Smooth muscle cell (in vitro differentiated cells): ENCODE results near the gene NAT16. TPM values are rescaled to one million over a fixed set of nuclear protein-coding genes. Genes with fewer than 3 reads are reported as not detected.

Experiments used
- DNase-seq: peaks from one replicate; lab custom pipeline; 2025; ENCODE audit not compliant: unreplicated experiment; lab: John Stamatoyannopoulos, UW
- H2AFZ ChIP-seq: fragments of 200-600 bp; sonication (generic); 2 replicates; pipeline ENCODE4 v1.6.0; 2016; ENCODE audit warnings: antibody characterized with exemption, low read depth, mild to moderate bottlenecking
- H3F3A ChIP-seq: fragments of 200-600 bp; sonication (generic); 2 replicates; pipeline ENCODE4 v1.6.0; 2017; ENCODE audit warnings: antibody characterized with exemption, low read depth
- H3K27ac ChIP-seq: fragments of 200-600 bp; sonication (generic); 2 replicates; pipeline ENCODE4 v1.5.1; 2016; ENCODE audit warnings: low read depth, mild to moderate bottlenecking
- H3K27me3 ChIP-seq: fragments of 200-600 bp; sonication (generic); 2 replicates; pipeline ENCODE4 v1.6.1; 2016; ENCODE audit warnings: low read depth, mild to moderate bottlenecking
- H3K36me3 ChIP-seq: fragments of 200-600 bp; sonication (generic); 2 replicates; pipeline ENCODE4 v1.5.1; 2016; ENCODE audit warnings: low read depth
- H3K4me1 ChIP-seq: fragments of 200-600 bp; sonication (generic); 2 replicates; pipeline ENCODE4 v1.5.1; 2016; ENCODE audit warnings: low read depth
- H3K4me2 ChIP-seq: fragments of 200-600 bp; sonication (generic); 2 replicates; pipeline ENCODE4 v1.6.0; 2016; ENCODE audit warnings: mild to moderate bottlenecking
- H3K4me3 ChIP-seq: fragments of 200-600 bp; sonication (generic); 2 replicates; pipeline ENCODE4 v1.5.1; 2016; ENCODE audit warnings: mild to moderate bottlenecking
- H3K79me2 ChIP-seq: fragments of 200-600 bp; sonication (generic); 2 replicates; pipeline ENCODE4 v1.6.0; 2016; ENCODE audit warnings: low read depth, mild to moderate bottlenecking
- H3K9ac ChIP-seq: fragments of 200-600 bp; sonication (generic); 2 replicates; pipeline ENCODE4 v1.6.0; 2016; ENCODE audit warnings: low read depth
- H3K9me3 ChIP-seq: fragments of 200-600 bp; sonication (generic); replicated peaks from 2 replicates; pipeline ENCODE4 v1.5.1; 2016; ENCODE audit warnings: low read depth
- H4K20me1 ChIP-seq: fragments of 200-600 bp; sonication (generic); 2 replicates; pipeline ENCODE4 v1.6.0; 2016; ENCODE audit warnings: low read depth
- CTCF ChIP-seq: fragments of 200-600 bp; sonication (generic); IDR thresholded peaks from 2 replicates; pipeline ENCODE4 v1.5.1; 2017; ENCODE audit warnings: borderline replicate concordance, mild to moderate bottlenecking, antibody characterized with exemption; ENCODE audit not compliant: insufficient read depth, poor library complexity, severe bottlenecking
- WGBS: methylation state at CpG from one replicate; pipeline ENCODE4 v1.1.7; 2016; ENCODE audit warnings: low lambda C conversion rate; 5-methylcytosine and 5-hydroxymethylcytosine counted together
- polyA plus RNA-seq: library from polyadenylated mRNA; unstranded; fragments of >200 nt; fragmentation: Nextera tagmentation; extraction: Ambion mirVana; gene quantifications from 2 replicates; pipeline ENCODE4 v1.2.1, GENCODE V29; 2016
- total RNA-seq: library from RNA; depleted of rRNA; stranded (reverse); fragments of >200 nt; gene quantifications from 2 replicates; pipeline ENCODE4 v1.2.3, GENCODE V29; 2014

The NAT16 gene
- total RNA-seq: not detected in 2 replicates
- polyA plus RNA-seq: not detected in 2 replicates

DNA sequence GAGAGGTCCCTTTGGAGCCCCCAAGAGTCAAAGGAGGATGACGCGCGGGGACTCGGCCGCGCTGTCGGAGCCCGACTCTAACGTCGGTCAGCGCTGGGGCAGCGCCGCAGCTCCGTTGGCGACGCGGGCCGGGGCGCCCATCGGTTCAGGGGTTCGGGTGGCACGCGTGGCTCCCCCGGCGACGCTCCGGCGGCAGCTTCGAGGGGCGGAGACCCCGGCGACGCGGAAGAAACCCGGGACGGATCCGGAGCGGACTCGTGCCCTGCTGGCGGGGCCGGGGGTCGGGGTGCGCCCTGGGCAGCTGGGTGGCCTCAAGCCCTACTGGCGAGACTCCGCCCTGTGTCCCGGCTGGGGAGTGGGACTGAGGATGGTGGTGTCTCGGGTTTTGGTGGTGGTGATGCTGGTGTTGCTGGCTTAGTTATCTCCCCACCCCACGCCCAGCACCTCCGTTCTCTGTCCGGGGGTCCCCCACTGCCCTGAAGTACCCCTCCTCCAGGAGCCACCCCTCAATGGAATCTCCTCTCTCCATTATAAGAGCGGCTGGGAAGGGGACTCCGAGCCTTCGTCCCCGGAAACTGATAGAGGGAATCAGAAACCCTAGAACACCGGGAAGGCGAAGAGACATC is at the start of gene NAT16:
Gene NAT16, minus strand, starts transcription at position 164 of the 626 bp plus-strand sequence. CDS start 5,486 bp downstream, outside the sequence.
- H2AFZ ChIP-seq: no peak within 1 kb of the TSS
- H3F3A ChIP-seq: peaks cover 8% of the 10 kb centered on the region
- H3K4me2 ChIP-seq: peak within 1 kb of the TSS; percentile 59
- H3K9ac ChIP-seq: no peak within 1 kb of the TSS
- 10% methylated on average over 55 of the region's 56 CpGs for WGBS
- H3K4me3 ChIP-seq: peak within 1 kb of the TSS; percentile 21
- H3K27ac ChIP-seq: no peak within 1 kb of the TSS
- no peaks in the 10 kb centered on the region for H3K79me2 ChIP-seq
- TF ChIP-seq CTCF: no peak
- no peak for DNase-seq
- H3K4me1 ChIP-seq: peaks cover 5% of the 10 kb centered on the region
- H3K27me3 ChIP-seq: peaks cover 63% of the 10 kb centered on the region
- H4K20me1 ChIP-seq: no peaks in the 10 kb centered on the region
- H3K9me3 ChIP-seq: no peaks in the 10 kb centered on the region
- H3K36me3 ChIP-seq: no peaks in the 10 kb centered on the region

- no peak for TF ChIP-seq CTCF
Measured at GRCh38 chr7:101226721-101227120, 46.6 kb upstream of the NAT16 start.

DNA sequence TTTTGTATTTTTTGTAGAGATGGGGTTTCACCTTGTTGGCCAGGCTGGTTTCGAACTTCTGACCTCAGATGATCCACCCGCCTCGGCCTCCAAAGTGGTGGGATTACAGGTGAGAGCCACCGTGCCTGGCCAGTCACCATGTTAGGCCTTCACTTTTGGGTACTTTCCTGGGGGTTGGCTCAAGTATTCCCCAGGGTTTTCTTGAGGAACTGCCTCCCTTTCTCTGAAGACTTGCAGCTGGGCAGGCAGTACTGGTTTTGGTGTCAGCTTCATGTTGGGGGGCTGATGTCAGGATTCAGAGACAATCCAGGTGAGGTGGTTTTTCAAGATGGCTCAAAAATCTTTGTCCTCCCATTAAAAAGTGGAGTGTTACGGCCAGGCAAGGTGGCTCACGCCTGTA is 45.6 kb upstream of the NAT16 start:
- WGBS: over 99% methylated on average over 6 of the region's 6 CpGs
- H3K79me2 ChIP-seq: peaks cover 11% of the 10 kb centered on the region
- H3K4me3 ChIP-seq: no peak overlapping the region
- no peak for TF ChIP-seq CTCF
- no peak overlapping the region for H3K27ac ChIP-seq
- H3K9ac ChIP-seq: no peak overlapping the region
- H3K36me3 ChIP-seq: no peaks in the 10 kb centered on the region
- no peak overlapping the region for H3K4me2 ChIP-seq
- no peaks in the 10 kb centered on the region for H3K9me3 ChIP-seq
- peaks cover 26% of the 10 kb centered on the region for H4K20me1 ChIP-seq
- H3K27me3 ChIP-seq: no peaks in the 10 kb centered on the region
- DNase-seq: no peak
- no peaks in the 10 kb centered on the region for H3K4me1 ChIP-seq
- no peaks in the 10 kb centered on the region for H3F3A ChIP-seq
- H2AFZ ChIP-seq: no peak overlapping the region

More at GRCh38 chr7:101226721-101227120, 46.6 kb upstream of the NAT16 start:
- H3K27ac ChIP-seq: no peak overlapping the region
- peaks cover 4% of the 10 kb centered on the region for H3F3A ChIP-seq
- WGBS: 94% methylated on average over 9 of the region's 9 CpGs
- no peaks in the 10 kb centered on the region for H3K9me3 ChIP-seq
- no peak overlapping the region for H3K9ac ChIP-seq
- H3K4me3 ChIP-seq: no peak overlapping the region
- no peak for DNase-seq
- no peaks in the 10 kb centered on the region for H3K36me3 ChIP-seq
- H3K27me3 ChIP-seq: no peaks in the 10 kb centered on the region
- H3K4me1 ChIP-seq: no peaks in the 10 kb centered on the region
- H4K20me1 ChIP-seq: peaks cover 19% of the 10 kb centered on the region
- H2AFZ ChIP-seq: no peak overlapping the region
- peaks cover 1% of the 10 kb centered on the region for H3K79me2 ChIP-seq
- no peak overlapping the region for H3K4me2 ChIP-seq

GRCh38 chr7:101223528-101223927 is 43.4 kb upstream of the NAT16 start:
- Histone ChIP-seq H3K27me3 (no peaks in the 10 kb centered on the region), H3F3A (no peaks in the 10 kb centered on the region), H4K20me1 (peaks cover 38% of the 10 kb centered on the region), H3K4me3 (no peak overlapping the region), H3K9ac (no peak overlapping the region), H3K9me3 (no peaks in the 10 kb centered on the region), H3K27ac (no peak overlapping the region), H3K4me2 (no peak overlapping the region), H3K4me1 (no peaks in the 10 kb centered on the region), H2AFZ (no peak overlapping the region), H3K36me3 (no peaks in the 10 kb centered on the region), H3K79me2 (peaks cover 33% of the 10 kb centered on the region)
- TF ChIP-seq CTCF: no peak
- no peak for DNase-seq
- 98% methylated on average over 11 of the region's 15 CpGs for whole genome bisulfite sequencing
